HCT116 (cell line): ENCODE measurements around the gene FGD4. TPM values are rescaled to one million over a fixed set of nuclear protein-coding genes. Genes with fewer than 3 reads are reported as not detected.

Experiments
- ATAC-seq: fragments of 200-7000 bp; cut with Tn5 transposase; 2 replicates; pipeline ENCODE4 v1.9.1; 2020; ENCODE audit warnings: mild to moderate bottlenecking, moderate library complexity
- BruUV-seq: library from RNA; stranded (reverse); fragments of 400-500 nt; replicated peaks from 2 replicates; lab custom pipeline; 2021; lab: Mats Ljungman, UMichigan
- CTCF ChIA-PET: fragments of 300-600 bp; sonication (Branson Sonifier 250); formaldehyde crosslinking; loops from one replicate; lab custom pipeline; 2021; ENCODE audit warnings: antibody characterized with exemption; lab: Charles Lee
- POLR2A ChIA-PET: fragments of 300-600, 350-600 bp; sonication (Branson Sonifier 250); formaldehyde crosslinking; loops from one replicate; lab custom pipeline; 2021; ENCODE audit warnings: antibody characterized with exemption; lab: Charles Lee
- RAD21 ChIA-PET, 2 experiments: fragments of 300-600 bp; sonication (Branson Sonifier 250); formaldehyde crosslinking; loops; one replicate each; lab custom pipeline; 2023; ENCODE audit warnings: low total read pairs in 2 of 2; ENCODE audit not compliant: uncharacterized antibody in 2 of 2, unreplicated experiment in 2 of 2, low non-redundant PET in 1 of 2; lab: Charles Lee
- DNase-seq: peaks from one replicate; pipeline ENCODE4 v3.0.0-alpha.2; 2010; ENCODE audit warnings: low read depth, low spot score
- H2AFZ ChIP-seq: fragments of 200-600 bp; shearing (Covaris generic), sonication (generic); 2 replicates; pipeline ENCODE4 v1.6.1; 2017; ENCODE audit warnings: low read depth, mixed run types, mixed read lengths, antibody characterized with exemption, low read length; ENCODE audit not compliant: poor library complexity, severe bottlenecking
- H3K27ac ChIP-seq: 2 replicates; pipeline ENCODE4 v1.5.1; 2012; ENCODE audit warnings: low read depth, low read length
- H3K27me3 ChIP-seq: fragments of 200-600 bp; sonication (generic); 2 replicates; pipeline ENCODE4 v1.6.1; 2016; ENCODE audit warnings: mixed run types, low read length, mixed read lengths; ENCODE audit not compliant: insufficient read depth
- H3K36me3 ChIP-seq, 2 experiments: fragments of 200-500 bp in 1 of 2; fragments of 200-600 bp in 1 of 2; sonication (Bioruptor generic) in 1 of 2; sonication (generic) in 1 of 2; 2 replicates each; pipeline versions ENCODE4 v1.5.1 to v1.6.1; 2014 to 2016; ENCODE audit warnings: low read length in 2 of 2, inconsistent platforms in 1 of 2, mixed read lengths in 1 of 2, mixed run types in 1 of 2; ENCODE audit not compliant: insufficient read depth in 2 of 2, control insufficient read depth in 1 of 2
- H3K4me1 ChIP-seq, 2 experiments: fragments of 200-600 bp in 1 of 2; sonication (generic) in 1 of 2; 2 replicates each; pipeline versions ENCODE4 v1.5.1 to v1.6.1; 2012 to 2017; ENCODE audit warnings: low read length in 2 of 2, inconsistent platforms in 1 of 2, mild to moderate bottlenecking in 1 of 2, mixed read lengths in 1 of 2, mixed run types in 1 of 2, moderate library complexity in 1 of 2; ENCODE audit not compliant: insufficient read depth in 2 of 2, control insufficient read depth in 1 of 2
- H3K4me2 ChIP-seq: fragments of 200-600 bp; sonication (generic); 2 replicates; pipeline ENCODE4 v1.6.1; 2017; ENCODE audit warnings: mixed run types, low read length, mixed read lengths
- H3K4me3 ChIP-seq, 2 experiments: fragments of 200-600 bp in 1 of 2; sonication (generic) in 1 of 2; replicated peaks in 1 of 2; 2 replicates each; pipeline ENCODE4 v1.5.1; 2011 to 2016; ENCODE audit warnings: low read length in 2 of 2, control low read depth in 1 of 2, low read depth in 1 of 2, mild to moderate bottlenecking in 1 of 2, mixed read lengths in 1 of 2, mixed run types in 1 of 2
- H3K79me2 ChIP-seq: fragments of 200-600 bp; sonication (generic); 2 replicates; pipeline ENCODE4 v1.6.1; 2017; ENCODE audit warnings: mild to moderate bottlenecking, mixed run types, low read length, moderate library complexity, mixed read lengths; ENCODE audit not compliant: insufficient read depth
- H3K9ac ChIP-seq: fragments of 200-600 bp; sonication (generic); 2 replicates; pipeline ENCODE4 v1.6.1; 2016; ENCODE audit warnings: low read length, mixed read lengths
- H3K9me2 ChIP-seq: fragments of 200-600 bp; sonication (generic), shearing (Covaris generic); 2 replicates; pipeline ENCODE4 v1.6.1; 2017; ENCODE audit warnings: mixed run types, mild to moderate bottlenecking, moderate library complexity; ENCODE audit not compliant: insufficient read depth
- H3K9me3 ChIP-seq, 2 experiments: fragments of 200-500 bp in 1 of 2; fragments of 200-600 bp in 1 of 2; sonication (Bioruptor generic) in 1 of 2; sonication (generic) in 1 of 2; 2 replicates each; pipeline ENCODE4 v1.6.1; 2014 to 2017; ENCODE audit warnings: low read length in 2 of 2, mixed read lengths in 2 of 2, inconsistent platforms in 1 of 2, low read depth in 1 of 2, mild to moderate bottlenecking in 1 of 2, mixed run types in 1 of 2, moderate library complexity in 1 of 2; ENCODE audit not compliant: control insufficient read depth in 1 of 2, insufficient read depth in 1 of 2
- H4K20me1 ChIP-seq: fragments of 200-600 bp; sonication (generic), shearing (Covaris generic); 2 replicates; pipeline ENCODE4 v1.6.1; 2017; ENCODE audit warnings: mixed run types, mild to moderate bottlenecking, moderate library complexity; ENCODE audit not compliant: insufficient read depth
- CBX3 ChIP-seq: IDR thresholded peaks from 2 replicates; pipeline ENCODE4 v1.6.1; 2012; ENCODE audit warnings: low read depth
- CEBPB ChIP-seq: IDR thresholded peaks from 2 replicates; pipeline ENCODE4 v1.6.1; 2012; ENCODE audit warnings: low read depth
- EGR1 ChIP-seq: IDR thresholded peaks from 2 replicates; pipeline ENCODE4 v1.6.1; 2012; ENCODE audit warnings: low read depth
- EZH2 ChIP-seq: fragments of 200-600 bp; sonication (generic); IDR thresholded peaks from 2 replicates; pipeline ENCODE4 v1.6.1; 2017; ENCODE audit warnings: antibody characterized with exemption, mixed run types
- EZH2phosphoT487 ChIP-seq: fragments of 200-600 bp; IDR thresholded peaks from 2 replicates; pipeline ENCODE4 v1.6.1; 2018; ENCODE audit warnings: antibody characterized with exemption, borderline replicate concordance
- FOSL1 ChIP-seq: IDR thresholded peaks from 2 replicates; pipeline ENCODE4 v1.6.1; 2012; ENCODE audit warnings: low read depth
- JUND ChIP-seq: IDR thresholded peaks from 2 replicates; pipeline ENCODE4 v1.6.1; 2012
- POLR2A ChIP-seq: IDR thresholded peaks from 2 replicates; pipeline ENCODE4 v1.7.0; 2011; ENCODE audit warnings: borderline replicate concordance; ENCODE audit not compliant: insufficient read depth, insufficient read length; ENCODE audit errors: extremely low read depth
- POLR2AphosphoS5 ChIP-seq: IDR thresholded peaks from 2 replicates; pipeline ENCODE4 v1.6.1; 2011; ENCODE audit warnings: mild to moderate bottlenecking, low read depth, low read length, moderate library complexity
- SP1 ChIP-seq: IDR thresholded peaks from 2 replicates; pipeline ENCODE4 v1.6.1; 2012; ENCODE audit warnings: low read depth
- SRF ChIP-seq: IDR thresholded peaks from 2 replicates; pipeline ENCODE4 v1.6.1; 2012; ENCODE audit warnings: low read depth
- TCF7L2 ChIP-seq: IDR thresholded peaks from 2 replicates; pipeline ENCODE4 v1.7.0; 2011; ENCODE audit warnings: borderline replicate concordance, inconsistent platforms; ENCODE audit not compliant: insufficient read depth, insufficient read length; ENCODE audit errors: extremely low read depth
- YY1 ChIP-seq: IDR thresholded peaks from 2 replicates; pipeline ENCODE4 v1.6.1; 2011; ENCODE audit warnings: low read length, low read depth, moderate library complexity, mild to moderate bottlenecking; ENCODE audit not compliant: insufficient replicate concordance; ENCODE audit errors: extremely low read depth
- ZBTB33 ChIP-seq: IDR thresholded peaks from 2 replicates; pipeline ENCODE4 v1.6.1; 2011; ENCODE audit warnings: mild to moderate bottlenecking, low read length, moderate library complexity; ENCODE audit not compliant: insufficient replicate concordance; ENCODE audit errors: extremely low read depth
- ZFX ChIP-seq: fragments of 450-650 bp; IDR thresholded peaks from 2 replicates; pipeline ENCODE4 v1.6.1; 2017
- ZNF274 ChIP-seq: fragments of 200-500 bp; sonication (Bioruptor generic); IDR thresholded peaks from 2 replicates; pipeline ENCODE4 v1.6.1; 2014; ENCODE audit warnings: mild to moderate bottlenecking, low read depth, low read length, inconsistent platforms
- intact Hi-C: fragments of 100-400 bp; cut with micrococcal nuclease; formaldehyde crosslinking; loops from 2 replicates; pipeline ENCODE4 v1.10.0; 2022
- total RNA-seq: library from RNA; stranded (reverse); gene quantifications from one replicate; pipeline ENCODE4 v1.2.1, GENCODE V29; 2021; ENCODE audit not compliant: unreplicated experiment
- TF ChIP-seq, protein P1 (sequence below): IDR thresholded peaks from 2 replicates; pipeline ENCODE4 v1.6.1; 2012
- TF ChIP-seq, protein P2 (sequence below), 3 experiments: fragments of 200-600 bp in 1 of 3; sonication (generic) in 1 of 3; IDR thresholded peaks in 2 of 3; conservative IDR thresholded peaks in 1 of 3; 2 replicates each; pipeline ENCODE4 v1.5.1; 2012 to 2017; ENCODE audit warnings: low read depth in 2 of 3, low read length in 2 of 3, antibody characterized with exemption in 1 of 3, borderline replicate concordance in 1 of 3, control low read depth in 1 of 3, mild to moderate bottlenecking in 1 of 3, mixed read lengths in 1 of 3, mixed run types in 1 of 3, moderate library complexity in 1 of 3; ENCODE audit not compliant: insufficient read depth in 1 of 3

Gene FGD4
- total RNA-seq, 1 experiment from 2014 or later: 7.7 TPM

GRCh38 chr12:32490801-32491200, 91.4 kb downstream of the FGD4 start:
- POLR2A ChIA-PET: no interaction called here
- RAD21 ChIA-PET: no interaction called here
- Histone ChIP-seq H3K79me2 (no peaks in the 10 kb centered on the region), H3K4me3 (no peak overlapping the region), H2AFZ (no peak overlapping the region), H3K4me1 (no peaks in the 10 kb centered on the region), H3K27me3 (no peaks in the 10 kb centered on the region), H3K9me2 (no peaks in the 10 kb centered on the region), H3K9me3 (no peaks in the 10 kb centered on the region), H4K20me1 (no peaks in the 10 kb centered on the region), H3K27ac (no peak overlapping the region), H3K36me3 (no peaks in the 10 kb centered on the region), H3K9ac (no peak overlapping the region), H3K4me2 (no peak overlapping the region)
- TF ChIP-seq ZFX (no peak), EGR1 (no peak), SRF (no peak), TCF7L2 (no peak), POLR2AphosphoS5 (no peak), CBX3 (no peak), CEBPB (no peak), EZH2 (no peak), JUND (no peak), FOSL1 (no peak), YY1 (no peak), POLR2A (no peak), SP1 (no peak), ZBTB33 (no peak), ZNF274 (no peak), EZH2phosphoT487 (no peak)
- TF ChIP-seq, protein P1, sequence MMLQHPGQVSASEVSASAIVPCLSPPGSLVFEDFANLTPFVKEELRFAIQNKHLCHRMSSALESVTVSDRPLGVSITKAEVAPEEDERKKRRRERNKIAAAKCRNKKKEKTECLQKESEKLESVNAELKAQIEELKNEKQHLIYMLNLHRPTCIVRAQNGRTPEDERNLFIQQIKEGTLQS: no peak
- TF ChIP-seq, protein P2, sequence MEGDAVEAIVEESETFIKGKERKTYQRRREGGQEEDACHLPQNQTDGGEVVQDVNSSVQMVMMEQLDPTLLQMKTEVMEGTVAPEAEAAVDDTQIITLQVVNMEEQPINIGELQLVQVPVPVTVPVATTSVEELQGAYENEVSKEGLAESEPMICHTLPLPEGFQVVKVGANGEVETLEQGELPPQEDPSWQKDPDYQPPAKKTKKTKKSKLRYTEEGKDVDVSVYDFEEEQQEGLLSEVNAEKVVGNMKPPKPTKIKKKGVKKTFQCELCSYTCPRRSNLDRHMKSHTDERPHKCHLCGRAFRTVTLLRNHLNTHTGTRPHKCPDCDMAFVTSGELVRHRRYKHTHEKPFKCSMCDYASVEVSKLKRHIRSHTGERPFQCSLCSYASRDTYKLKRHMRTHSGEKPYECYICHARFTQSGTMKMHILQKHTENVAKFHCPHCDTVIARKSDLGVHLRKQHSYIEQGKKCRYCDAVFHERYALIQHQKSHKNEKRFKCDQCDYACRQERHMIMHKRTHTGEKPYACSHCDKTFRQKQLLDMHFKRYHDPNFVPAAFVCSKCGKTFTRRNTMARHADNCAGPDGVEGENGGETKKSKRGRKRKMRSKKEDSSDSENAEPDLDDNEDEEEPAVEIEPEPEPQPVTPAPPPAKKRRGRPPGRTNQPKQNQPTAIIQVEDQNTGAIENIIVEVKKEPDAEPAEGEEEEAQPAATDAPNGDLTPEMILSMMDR (IDR thresholded peaks at IDR 0.05 in 2 of 3, conservative IDR thresholded peaks at IDR 0.05 in 1 of 3; ENCODE audit: borderline replicate concordance in 1 of 3, insufficient read depth in 1 of 3, low read depth in 2 of 3, low read length in 2 of 3): no peak
- DNase-seq (no peak), ATAC-seq (no peak)
- no TSS peak for BruUV-seq
- intact Hi-C loops: no loop called here
- CTCF ChIA-PET: no interaction called here
